GF-D8 (cell line): Measurements from ENCODE around the gene KIAA0825.
"Not testable (repeated sequence)": the region's sequence is repeated elsewhere in the genome, so short reads cannot be mapped to it uniquely, and the experiment has no call there.

ENCODE experiments used
- DNase-seq: peaks from one replicate; lab custom pipeline; 2025; lab: John Stamatoyannopoulos, UW

Gene KIAA0825

GRCh38 chr5:94174748-94175411 lies 443.5 kb downstream of the KIAA0825 start:
- DNase-seq = no peak

- no peak for DNase-seq
Observed at GRCh38 chr5:94173100-94173499, 445.3 kb downstream of the KIAA0825 start.

GRCh38 chr5:94171070-94171469 lies 447.3 kb downstream of the KIAA0825 start:
- not testable (repeated sequence) for DNase-seq

GRCh38 chr5:94170158-94170557 lies 448.2 kb downstream of the KIAA0825 start:
- not testable (repeated sequence) for DNase-seq

- DNase-seq = no peak
Observed at GRCh38 chr5:94168151-94168550, 450.3 kb downstream of the KIAA0825 start.

GRCh38 chr5:94161801-94162200 lies 456.6 kb downstream of the KIAA0825 start:
- no peak for DNase-seq

DNA sequence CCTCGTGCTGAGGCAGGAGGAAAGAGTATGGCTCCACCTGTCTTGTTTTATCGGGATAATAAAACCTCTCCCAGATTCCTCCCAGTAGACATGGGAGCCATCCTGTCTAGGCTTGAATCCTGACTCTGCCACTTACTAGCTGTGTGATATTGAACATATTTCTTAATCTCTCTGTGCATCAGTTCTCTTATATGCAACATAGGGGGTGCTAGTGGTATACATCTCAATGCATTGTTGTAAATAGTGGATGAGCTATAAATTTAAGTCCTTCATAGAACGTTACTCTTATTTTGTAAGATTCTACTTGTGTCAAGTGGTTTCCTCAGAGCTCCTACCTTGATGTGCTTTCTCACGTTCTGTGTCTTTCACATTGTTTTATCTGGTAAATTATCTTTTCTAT lies 459.3 kb downstream of the KIAA0825 start:
- DNase-seq = no peak

GRCh38 chr5:94157704-94158539 lies 460.5 kb downstream of the KIAA0825 start:
- no peak for DNase-seq

- no peak for DNase-seq
Observed at GRCh38 chr5:94154672-94155071, 463.7 kb downstream of the KIAA0825 start.

GRCh38 chr5:94153736-94154450 lies 464.5 kb downstream of the KIAA0825 start:
- no peak for DNase-seq

DNA sequence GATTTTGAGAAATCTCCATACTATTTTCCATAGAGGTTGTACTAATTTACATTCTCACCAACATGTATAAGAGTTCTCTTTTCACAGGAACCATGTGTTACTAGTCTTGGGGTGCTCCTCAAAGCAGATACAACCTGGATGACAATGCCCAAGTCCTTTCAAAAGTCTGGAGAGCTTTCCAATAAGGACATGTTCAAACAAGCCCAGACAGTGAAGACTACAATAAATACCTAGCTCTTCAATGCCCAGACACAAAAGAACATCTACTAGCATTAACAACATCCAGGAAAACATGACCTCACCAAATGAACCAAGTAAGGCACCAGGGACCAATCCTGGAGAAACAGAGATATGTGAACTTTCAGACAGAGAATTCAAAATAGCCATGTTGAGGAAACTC lies 474.8 kb downstream of the KIAA0825 start:
- DNase-seq = not testable (repeated sequence)

- DNase-seq = no peak
Observed at GRCh38 chr5:94140300-94140699, 478.1 kb downstream of the KIAA0825 start.

DNA sequence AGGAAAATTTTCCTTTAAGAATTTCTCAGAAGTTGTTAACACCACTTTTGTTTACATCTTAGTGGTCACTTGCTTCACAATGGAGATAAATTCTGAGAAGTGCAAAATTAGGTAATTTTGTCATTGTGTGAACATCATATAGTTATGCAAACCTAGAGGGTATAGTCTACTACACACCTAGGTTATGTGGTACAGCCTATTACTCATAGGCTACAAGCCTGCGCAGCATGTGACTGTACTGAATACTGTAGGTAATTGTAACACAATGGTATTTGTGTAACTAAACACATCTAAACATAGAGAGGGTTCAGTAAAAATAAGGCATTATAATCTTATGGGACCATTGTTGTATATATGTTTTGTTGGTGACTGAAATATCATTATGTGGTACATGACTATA lies 488.3 kb downstream of the KIAA0825 start:
- DNase-seq = no peak

- no peak for DNase-seq
Observed at GRCh38 chr5:94125107-94125506, 493.3 kb downstream of the KIAA0825 start.

GRCh38 chr5:94116317-94116716 lies 502.1 kb downstream of the KIAA0825 start:
- not testable (repeated sequence) for DNase-seq

DNA sequence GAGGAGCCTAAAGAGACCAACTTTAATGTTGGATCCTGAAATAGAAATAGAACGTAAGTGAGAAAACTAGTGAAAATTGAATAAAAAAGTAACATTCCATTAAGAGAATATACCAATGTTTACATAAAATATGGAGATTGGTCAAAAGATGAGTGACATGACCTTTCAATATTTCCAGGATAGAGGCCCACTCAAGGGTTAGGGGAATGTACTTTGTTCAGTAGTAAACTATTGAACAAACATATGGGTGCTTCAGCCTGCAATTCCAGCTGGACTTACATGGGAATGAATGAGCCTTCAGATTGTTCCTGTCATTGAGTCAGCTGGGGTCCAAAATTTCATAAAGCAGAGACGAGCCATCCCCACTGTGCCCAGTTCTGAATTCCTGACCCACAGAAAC lies 505.3 kb downstream of the KIAA0825 start:
- DNase-seq = no peak

GRCh38 chr5:94111209-94112004 lies 507.0 kb downstream of the KIAA0825 start:
- DNase-seq = peak; percentile 71

DNA sequence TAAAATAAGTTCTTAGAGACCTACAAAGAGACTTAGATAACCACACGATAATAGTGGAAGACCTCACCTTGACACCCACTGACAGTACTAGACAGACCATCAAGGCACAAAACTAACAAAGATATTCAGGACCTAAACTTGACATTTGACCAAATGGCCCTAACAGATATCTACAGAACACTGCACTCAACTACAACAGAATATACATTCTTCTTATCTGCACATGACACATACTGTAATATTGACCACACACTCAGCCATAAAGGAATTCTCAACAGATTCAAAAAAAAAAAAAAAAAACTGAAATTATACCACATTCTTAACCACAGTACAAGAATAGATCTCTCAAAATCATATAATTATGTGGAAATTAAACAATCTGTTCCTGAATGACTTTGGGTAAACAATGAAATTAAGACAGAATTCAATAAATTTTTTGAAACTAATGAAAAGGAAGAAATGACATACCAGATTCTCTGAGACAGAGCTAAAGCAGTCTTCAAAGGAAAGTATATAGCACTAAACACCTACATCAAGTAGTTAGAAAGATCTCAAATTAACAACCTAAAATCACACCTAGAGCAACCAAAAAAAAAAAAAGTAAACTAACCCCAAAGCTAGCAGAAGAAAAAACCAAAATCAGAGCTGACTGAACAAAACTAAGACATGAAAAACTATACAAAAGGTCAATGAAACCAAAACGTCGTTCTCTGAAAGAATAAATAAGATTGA lies 514.7 kb downstream of the KIAA0825 start:
- no peak for DNase-seq
